ENCODE measurements around the gene HELZ2.

DNA sequence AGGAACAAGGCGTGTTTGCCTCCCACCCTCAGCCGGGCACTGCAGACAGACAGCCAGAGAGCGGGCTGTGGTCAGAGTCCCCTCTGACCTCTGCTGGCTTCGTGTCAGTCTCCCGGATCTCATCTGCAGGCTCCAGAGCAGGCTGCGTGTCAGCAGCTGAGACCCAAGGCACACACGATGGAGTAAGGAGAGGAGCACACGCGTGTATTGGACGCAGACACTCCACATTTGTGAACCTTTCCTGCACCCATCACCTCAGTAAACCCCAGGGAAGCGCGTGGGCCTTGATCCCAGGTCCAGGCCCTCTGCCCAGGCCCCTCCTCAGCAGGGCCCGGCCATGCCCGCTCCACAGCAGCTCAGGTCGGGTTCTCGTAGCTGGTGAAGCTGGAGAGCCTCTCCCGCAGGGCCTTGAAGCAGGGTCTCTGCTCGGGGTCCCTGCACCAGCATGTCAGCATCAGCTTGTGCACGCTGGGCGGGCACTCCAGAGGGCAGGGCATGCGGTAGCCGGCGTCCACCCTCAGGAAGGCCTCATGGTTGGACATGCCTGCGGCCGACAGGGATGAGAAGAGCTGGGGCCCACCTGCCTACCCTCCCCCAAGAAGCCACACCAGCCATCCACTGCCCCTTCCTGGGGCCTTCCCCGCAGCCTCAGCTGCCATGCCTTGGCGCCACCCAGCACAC is 44.7 kb downstream of the HELZ2 start:
- TF ChIP-seq, protein P1, sequence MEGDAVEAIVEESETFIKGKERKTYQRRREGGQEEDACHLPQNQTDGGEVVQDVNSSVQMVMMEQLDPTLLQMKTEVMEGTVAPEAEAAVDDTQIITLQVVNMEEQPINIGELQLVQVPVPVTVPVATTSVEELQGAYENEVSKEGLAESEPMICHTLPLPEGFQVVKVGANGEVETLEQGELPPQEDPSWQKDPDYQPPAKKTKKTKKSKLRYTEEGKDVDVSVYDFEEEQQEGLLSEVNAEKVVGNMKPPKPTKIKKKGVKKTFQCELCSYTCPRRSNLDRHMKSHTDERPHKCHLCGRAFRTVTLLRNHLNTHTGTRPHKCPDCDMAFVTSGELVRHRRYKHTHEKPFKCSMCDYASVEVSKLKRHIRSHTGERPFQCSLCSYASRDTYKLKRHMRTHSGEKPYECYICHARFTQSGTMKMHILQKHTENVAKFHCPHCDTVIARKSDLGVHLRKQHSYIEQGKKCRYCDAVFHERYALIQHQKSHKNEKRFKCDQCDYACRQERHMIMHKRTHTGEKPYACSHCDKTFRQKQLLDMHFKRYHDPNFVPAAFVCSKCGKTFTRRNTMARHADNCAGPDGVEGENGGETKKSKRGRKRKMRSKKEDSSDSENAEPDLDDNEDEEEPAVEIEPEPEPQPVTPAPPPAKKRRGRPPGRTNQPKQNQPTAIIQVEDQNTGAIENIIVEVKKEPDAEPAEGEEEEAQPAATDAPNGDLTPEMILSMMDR (conservative IDR thresholded peaks at IDR 0.05; ENCODE audit: low read depth in 2 of 2): no peak
- TF ChIP-seq, protein P2, sequence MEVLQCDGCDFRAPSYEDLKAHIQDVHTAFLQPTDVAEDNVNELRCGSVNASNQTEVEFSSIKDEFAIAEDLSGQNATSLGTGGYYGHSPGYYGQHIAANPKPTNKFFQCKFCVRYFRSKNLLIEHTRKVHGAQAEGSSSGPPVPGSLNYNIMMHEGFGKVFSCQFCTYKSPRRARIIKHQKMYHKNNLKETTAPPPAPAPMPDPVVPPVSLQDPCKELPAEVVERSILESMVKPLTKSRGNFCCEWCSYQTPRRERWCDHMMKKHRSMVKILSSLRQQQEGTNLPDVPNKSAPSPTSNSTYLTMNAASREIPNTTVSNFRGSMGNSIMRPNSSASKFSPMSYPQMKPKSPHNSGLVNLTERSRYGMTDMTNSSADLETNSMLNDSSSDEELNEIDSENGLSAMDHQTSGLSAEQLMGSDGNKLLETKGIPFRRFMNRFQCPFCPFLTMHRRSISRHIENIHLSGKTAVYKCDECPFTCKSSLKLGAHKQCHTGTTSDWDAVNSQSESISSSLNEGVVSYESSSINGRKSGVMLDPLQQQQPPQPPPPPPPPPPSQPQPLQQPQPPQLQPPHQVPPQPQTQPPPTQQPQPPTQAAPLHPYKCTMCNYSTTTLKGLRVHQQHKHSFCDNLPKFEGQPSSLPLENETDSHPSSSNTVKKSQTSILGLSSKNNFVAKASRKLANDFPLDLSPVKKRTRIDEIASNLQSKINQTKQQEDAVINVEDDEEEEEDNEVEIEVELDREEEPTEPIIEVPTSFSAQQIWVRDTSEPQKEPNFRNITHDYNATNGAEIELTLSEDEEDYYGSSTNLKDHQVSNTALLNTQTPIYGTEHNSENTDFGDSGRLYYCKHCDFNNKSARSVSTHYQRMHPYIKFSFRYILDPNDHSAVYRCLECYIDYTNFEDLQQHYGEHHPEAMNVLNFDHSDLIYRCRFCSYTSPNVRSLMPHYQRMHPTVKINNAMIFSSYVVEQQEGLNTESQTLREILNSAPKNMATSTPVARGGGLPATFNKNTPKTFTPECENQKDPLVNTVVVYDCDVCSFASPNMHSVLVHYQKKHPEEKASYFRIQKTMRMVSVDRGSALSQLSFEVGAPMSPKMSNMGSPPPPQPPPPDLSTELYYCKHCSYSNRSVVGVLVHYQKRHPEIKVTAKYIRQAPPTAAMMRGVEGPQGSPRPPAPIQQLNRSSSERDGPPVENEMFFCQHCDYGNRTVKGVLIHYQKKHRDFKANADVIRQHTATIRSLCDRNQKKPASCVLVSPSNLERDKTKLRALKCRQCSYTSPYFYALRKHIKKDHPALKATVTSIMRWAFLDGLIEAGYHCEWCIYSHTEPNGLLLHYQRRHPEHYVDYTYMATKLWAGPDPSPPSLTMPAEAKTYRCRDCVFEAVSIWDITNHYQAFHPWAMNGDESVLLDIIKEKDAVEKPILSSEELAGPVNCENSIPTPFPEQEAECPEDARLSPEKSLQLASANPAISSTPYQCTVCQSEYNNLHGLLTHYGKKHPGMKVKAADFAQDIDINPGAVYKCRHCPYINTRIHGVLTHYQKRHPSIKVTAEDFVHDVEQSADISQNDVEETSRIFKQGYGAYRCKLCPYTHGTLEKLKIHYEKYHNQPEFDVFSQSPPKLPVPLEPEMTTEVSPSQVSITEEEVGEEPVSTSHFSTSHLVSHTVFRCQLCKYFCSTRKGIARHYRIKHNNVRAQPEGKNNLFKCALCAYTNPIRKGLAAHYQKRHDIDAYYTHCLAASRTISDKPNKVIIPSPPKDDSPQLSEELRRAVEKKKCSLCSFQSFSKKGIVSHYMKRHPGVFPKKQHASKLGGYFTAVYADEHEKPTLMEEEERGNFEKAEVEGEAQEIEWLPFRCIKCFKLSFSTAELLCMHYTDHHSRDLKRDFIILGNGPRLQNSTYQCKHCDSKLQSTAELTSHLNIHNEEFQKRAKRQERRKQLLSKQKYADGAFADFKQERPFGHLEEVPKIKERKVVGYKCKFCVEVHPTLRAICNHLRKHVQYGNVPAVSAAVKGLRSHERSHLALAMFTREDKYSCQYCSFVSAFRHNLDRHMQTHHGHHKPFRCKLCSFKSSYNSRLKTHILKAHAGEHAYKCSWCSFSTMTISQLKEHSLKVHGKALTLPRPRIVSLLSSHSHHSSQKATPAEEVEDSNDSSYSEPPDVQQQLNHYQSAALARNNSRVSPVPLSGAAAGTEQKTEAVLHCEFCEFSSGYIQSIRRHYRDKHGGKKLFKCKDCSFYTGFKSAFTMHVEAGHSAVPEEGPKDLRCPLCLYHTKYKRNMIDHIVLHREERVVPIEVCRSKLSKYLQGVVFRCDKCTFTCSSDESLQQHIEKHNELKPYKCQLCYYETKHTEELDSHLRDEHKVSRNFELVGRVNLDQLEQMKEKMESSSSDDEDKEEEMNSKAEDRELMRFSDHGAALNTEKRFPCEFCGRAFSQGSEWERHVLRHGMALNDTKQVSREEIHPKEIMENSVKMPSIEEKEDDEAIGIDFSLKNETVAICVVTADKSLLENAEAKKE (CRISPR knock-in tag; IDR thresholded peaks at IDR 0.05): no peak
